Activated CD8-positive, alpha-beta T cell treated with anti-CD3 and anti-CD28 coated beads, Interleukin-2, amount 10 ng/mL, durations not matched to agents 7 days and 5 days (primary cell): ENCODE results near the gene ANKRD18B. TPM values are rescaled to one million over a fixed set of nuclear protein-coding genes. Genes with fewer than 3 reads are reported as not detected.
"Not testable (repeated sequence)": the region's sequence is repeated elsewhere in the genome, so short reads cannot be mapped to it uniquely, and the experiment has no call there.

Experiments used
- ATAC-seq: fragments of 150-1000 bp; cut with Tn5 transposase; one replicate; pipeline ENCODE4 v1.10.0; 2021; ENCODE audit warnings: moderate library complexity
- CTCF ChIA-PET: fragments of 350-600 bp; sonication (Branson Sonifier 250); formaldehyde crosslinking; loops from one replicate; lab custom pipeline; 2021; ENCODE audit warnings: antibody characterized with exemption; lab: Charles Lee
- POLR2A ChIA-PET: fragments of 350-600 bp; sonication (Branson Sonifier 250); formaldehyde crosslinking; loops from one replicate; lab custom pipeline; 2021; ENCODE audit warnings: antibody characterized with exemption; lab: Charles Lee
- DNase-seq: peaks from one replicate; pipeline ENCODE4 v3.0.0-alpha.2; 2020
- H3K27ac Mint-ChIP-seq: one replicate; pipeline ENCODE4 v1.8.0; 2021; ENCODE audit warnings: mild to moderate bottlenecking, mixed read lengths
- H3K27me3 Mint-ChIP-seq: one replicate; pipeline ENCODE4 v1.8.0; 2021; ENCODE audit warnings: low read depth, mixed read lengths
- H3K36me3 Mint-ChIP-seq: one replicate; pipeline ENCODE4 v1.8.0; 2021; ENCODE audit warnings: low read depth, mixed read lengths
- H3K4me1 Mint-ChIP-seq: one replicate; pipeline ENCODE4 v1.8.0; 2021; ENCODE audit warnings: low read depth, mixed read lengths
- H3K4me3 Mint-ChIP-seq: one replicate; pipeline ENCODE4 v1.8.0; 2021; ENCODE audit warnings: mild to moderate bottlenecking, mixed read lengths
- H3K9me3 Mint-ChIP-seq: one replicate; pipeline ENCODE4 v1.8.0; 2022; ENCODE audit warnings: mixed read lengths; ENCODE audit not compliant: insufficient read depth
- total RNA-seq, 2 experiments: library from RNA; stranded (reverse); gene quantifications; one replicate each; pipeline ENCODE4 v1.2.3, GENCODE V29; 2021

The ANKRD18B gene
- total RNA-seq, 2 experiments from 2014 or later, result not detected

DNA sequence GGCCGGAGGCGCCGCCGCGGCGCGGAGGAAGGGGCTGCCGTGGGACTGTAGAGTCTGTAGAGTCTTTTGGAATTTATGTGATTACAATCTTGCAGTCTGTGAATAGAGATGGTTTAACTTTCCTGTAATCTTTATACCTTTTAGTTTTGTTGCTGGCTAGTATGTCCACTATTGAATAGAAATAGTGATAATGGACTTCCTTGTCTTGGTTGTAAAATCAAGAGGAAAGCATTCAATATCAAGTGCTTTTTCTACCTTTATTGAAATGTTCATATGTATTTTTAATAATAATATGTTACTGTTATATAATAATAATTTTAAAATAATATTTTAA, 12.9 kb upstream of the ANKRD18B start:
- H3K27me3 Mint-ChIP-seq, H3K36me3 Mint-ChIP-seq, H3K9me3 Mint-ChIP-seq, H3K4me1 Mint-ChIP-seq, POLR2A ChIA-PET, ATAC-seq, DNase-seq: not testable (repeated sequence)
- Mint-ChIP-seq H3K4me3 (peak overlapping the region; percentile 90), H3K27ac (peak overlapping the region; percentile 89)
- CTCF ChIA-PET, result interaction anchor here (0.8 to 1.3 kb wide), 4 partner anchors 38 to 136 kb away, joined by 3 to 5 read pairs (median 4); partner anchors contain the start of gene NOL6

- H3K27ac Mint-ChIP-seq, CTCF ChIA-PET, H3K36me3 Mint-ChIP-seq, POLR2A ChIA-PET, ATAC-seq, H3K27me3 Mint-ChIP-seq, H3K9me3 Mint-ChIP-seq, H3K4me3 Mint-ChIP-seq, H3K4me1 Mint-ChIP-seq, DNase-seq: not testable (repeated sequence)
These were observed 11.5 kb upstream of the ANKRD18B start for GRCh38 chr9:33512535-33512934.

DNA sequence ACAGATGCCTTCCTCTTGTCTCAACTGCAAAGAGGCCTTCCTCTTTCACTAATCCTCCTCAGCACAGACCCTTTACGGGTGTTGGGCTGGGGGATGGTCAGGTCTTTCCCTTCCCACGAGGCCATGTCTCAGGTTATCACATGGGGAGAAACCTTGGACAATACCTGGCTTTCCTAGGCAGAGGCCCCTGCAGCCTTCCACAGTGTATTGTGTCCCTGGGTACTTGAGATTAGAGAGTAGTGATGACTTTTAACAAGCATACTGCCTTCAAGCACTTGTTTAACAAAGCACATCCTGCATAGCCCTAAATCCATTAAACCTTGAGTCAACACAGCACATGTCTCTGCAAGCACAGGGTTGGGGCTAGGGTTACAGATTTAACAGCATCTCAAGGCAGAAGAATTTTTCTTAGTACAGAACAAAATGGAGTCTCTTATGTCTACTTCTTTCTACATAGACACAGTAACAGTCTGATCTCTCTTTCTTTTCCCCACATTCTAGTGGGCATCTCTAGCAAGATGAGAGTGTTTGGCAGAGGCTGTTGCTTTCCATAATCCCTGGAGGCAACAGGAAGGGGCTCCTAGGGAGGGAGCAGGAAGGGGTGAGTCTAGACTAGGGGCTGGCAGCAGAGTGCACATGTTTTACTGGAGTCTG, 8.6 kb upstream of the ANKRD18B start:
- H3K9me3 Mint-ChIP-seq, DNase-seq, POLR2A ChIA-PET, H3K27me3 Mint-ChIP-seq, H3K4me1 Mint-ChIP-seq, ATAC-seq, H3K36me3 Mint-ChIP-seq, CTCF ChIA-PET, H3K4me3 Mint-ChIP-seq, H3K27ac Mint-ChIP-seq: not testable (repeated sequence)

DNA sequence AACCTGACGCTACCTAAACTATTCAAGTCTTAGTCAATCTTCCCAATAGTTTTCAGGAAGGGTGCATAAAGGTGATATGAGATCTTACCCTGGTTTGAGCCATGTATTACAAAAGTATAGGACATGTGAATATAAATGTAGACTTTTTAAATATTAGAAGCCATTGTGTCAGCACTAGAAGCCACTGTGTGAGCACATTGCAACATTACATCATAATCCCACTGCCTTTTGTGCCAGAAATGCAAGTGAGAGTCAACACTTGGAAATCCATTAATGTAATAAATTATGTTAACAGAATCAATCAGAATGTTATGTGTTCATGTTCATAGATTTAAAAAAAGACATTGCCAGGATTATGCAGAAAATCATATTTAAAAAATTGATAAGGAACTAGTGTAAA, 7.7 kb upstream of the ANKRD18B start:
- peaks cover 13% of the 10 kb centered on the region for H3K27me3 Mint-ChIP-seq
- H3K4me3 Mint-ChIP-seq, H3K4me1 Mint-ChIP-seq, H3K36me3 Mint-ChIP-seq, DNase-seq, ATAC-seq, H3K27ac Mint-ChIP-seq, CTCF ChIA-PET, POLR2A ChIA-PET, H3K9me3 Mint-ChIP-seq: not testable (repeated sequence)

DNA sequence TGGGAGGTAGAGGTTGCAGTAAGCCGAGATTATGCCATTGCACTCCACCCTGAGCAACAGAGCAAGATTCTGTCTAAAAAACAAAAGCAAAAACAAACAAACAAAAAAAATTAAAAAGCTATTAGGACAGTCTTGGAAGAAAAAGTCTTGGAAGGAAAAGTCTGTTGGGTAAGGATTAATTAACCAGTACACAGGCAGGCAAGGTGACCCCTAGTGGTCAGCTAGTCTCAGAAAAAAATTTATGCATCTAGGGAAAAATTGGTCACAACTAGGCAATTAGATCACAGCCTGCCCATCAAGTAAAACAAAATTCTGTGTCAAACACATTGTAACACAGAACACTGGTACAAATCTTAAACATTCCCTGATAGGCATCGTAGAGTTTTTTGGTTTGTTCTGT, 6.7 kb upstream of the ANKRD18B start:
- no peaks in the 10 kb centered on the region for H3K4me1 Mint-ChIP-seq
- H3K36me3 Mint-ChIP-seq, result no peaks in the 10 kb centered on the region
- H3K4me3 Mint-ChIP-seq, result no peak overlapping the region
- ChIA-PET POLR2A (no interaction called here), CTCF (interaction anchor here (1.0 to 1.3 kb wide), 4 partner anchors 9 to 113 kb away, joined by 3 to 6 read pairs (median 3); no protein-coding TSS in a partner anchor)
- peaks cover 20% of the 10 kb centered on the region for H3K27me3 Mint-ChIP-seq
- ATAC-seq, result no peak
- no peak overlapping the region for H3K27ac Mint-ChIP-seq
- no peak for DNase-seq
- H3K9me3 Mint-ChIP-seq, result no peaks in the 10 kb centered on the region

GRCh38 chr9:33517934-33518577, 6.0 kb upstream of the ANKRD18B start:
- CTCF ChIA-PET, result interaction anchor here (1.0 to 1.3 kb wide), 4 partner anchors 9 to 114 kb away, joined by 3 to 6 read pairs (median 3); no protein-coding TSS in a partner anchor
- H3K4me3 Mint-ChIP-seq, H3K27ac Mint-ChIP-seq, H3K9me3 Mint-ChIP-seq, POLR2A ChIA-PET, DNase-seq, H3K36me3 Mint-ChIP-seq, ATAC-seq, H3K4me1 Mint-ChIP-seq: not testable (repeated sequence)
- peaks cover 23% of the 10 kb centered on the region for H3K27me3 Mint-ChIP-seq

GRCh38 chr9:33521861-33522260, 2.2 kb upstream of the ANKRD18B start:
- ATAC-seq, DNase-seq, H3K9me3 Mint-ChIP-seq, H3K27ac Mint-ChIP-seq, POLR2A ChIA-PET, CTCF ChIA-PET, H3K4me3 Mint-ChIP-seq, H3K36me3 Mint-ChIP-seq: not testable (repeated sequence)
- peaks cover 42% of the 10 kb centered on the region for H3K27me3 Mint-ChIP-seq
- peaks cover 15% of the 10 kb centered on the region for H3K4me1 Mint-ChIP-seq

DNA sequence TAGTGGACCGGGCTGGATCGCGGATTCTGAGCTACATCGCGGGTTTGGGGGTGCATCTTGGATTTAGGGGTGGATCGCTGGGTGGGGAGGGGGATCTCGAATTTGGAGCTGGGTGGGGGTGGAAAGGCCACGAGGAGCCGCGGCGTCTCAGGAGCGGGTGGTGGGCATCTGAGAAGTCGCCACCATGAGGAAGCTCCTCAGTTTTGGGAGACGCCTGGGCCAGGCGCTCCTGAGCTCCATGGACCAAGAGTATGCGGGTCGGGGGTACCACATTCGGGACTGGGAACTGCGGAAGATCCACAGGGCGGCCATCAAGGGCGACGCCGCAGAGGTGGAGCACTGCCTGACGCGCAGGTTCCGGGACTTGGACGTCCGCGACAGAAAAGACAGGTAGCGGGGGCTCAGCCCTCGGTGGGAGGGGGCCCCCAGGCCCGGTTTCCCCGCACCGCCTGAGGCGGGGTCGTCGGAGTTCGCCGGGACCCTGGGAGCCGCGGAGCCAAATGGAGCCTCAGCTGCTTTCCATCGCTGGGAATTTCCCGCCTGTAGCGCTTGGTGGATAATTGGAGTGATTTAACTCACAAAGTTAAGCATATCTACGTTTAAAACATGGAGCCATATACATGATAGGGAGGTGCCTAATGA, 376 bp downstream of the ANKRD18B start:
- peaks cover 54% of the 10 kb centered on the region for H3K27me3 Mint-ChIP-seq
- peaks cover 15% of the 10 kb centered on the region for H3K4me1 Mint-ChIP-seq
- ChIA-PET POLR2A (interaction anchor here (1.0 kb wide), 1 partner anchor 51 kb away, joined by 3 read pairs; the partner anchor contains the start of gene NOL6), CTCF (interaction anchor here (1.0 to 1.2 kb wide), 2 partner anchors 11 to 51 kb away, joined by 3 read pairs; partner anchors contain the start of gene NOL6)
- DNase-seq (no peak), ATAC-seq (peak; percentile 51)
- H3K9me3 Mint-ChIP-seq, result no peaks in the 10 kb centered on the region
- H3K4me3 Mint-ChIP-seq, result peak overlapping the region; percentile 72
- no peak overlapping the region for H3K27ac Mint-ChIP-seq
- H3K36me3 Mint-ChIP-seq, result no peaks in the 10 kb centered on the region

- H3K4me3 Mint-ChIP-seq, CTCF ChIA-PET, POLR2A ChIA-PET, ATAC-seq, DNase-seq, H3K9me3 Mint-ChIP-seq, H3K27ac Mint-ChIP-seq, H3K36me3 Mint-ChIP-seq: not testable (repeated sequence)
- Mint-ChIP-seq H3K27me3 (peaks cover 48% of the 10 kb centered on the region), H3K4me1 (peaks cover 13% of the 10 kb centered on the region)
These were observed 4.0 kb downstream of the ANKRD18B start for GRCh38 chr9:33528069-33528468.

- POLR2A ChIA-PET, ATAC-seq, CTCF ChIA-PET, DNase-seq, H3K4me3 Mint-ChIP-seq, H3K36me3 Mint-ChIP-seq, H3K4me1 Mint-ChIP-seq, H3K9me3 Mint-ChIP-seq, H3K27ac Mint-ChIP-seq: not testable (repeated sequence)
- peaks cover 20% of the 10 kb centered on the region for H3K27me3 Mint-ChIP-seq
These were observed 9.9 kb downstream of the ANKRD18B start for GRCh38 chr9:33533958-33534357.

DNA sequence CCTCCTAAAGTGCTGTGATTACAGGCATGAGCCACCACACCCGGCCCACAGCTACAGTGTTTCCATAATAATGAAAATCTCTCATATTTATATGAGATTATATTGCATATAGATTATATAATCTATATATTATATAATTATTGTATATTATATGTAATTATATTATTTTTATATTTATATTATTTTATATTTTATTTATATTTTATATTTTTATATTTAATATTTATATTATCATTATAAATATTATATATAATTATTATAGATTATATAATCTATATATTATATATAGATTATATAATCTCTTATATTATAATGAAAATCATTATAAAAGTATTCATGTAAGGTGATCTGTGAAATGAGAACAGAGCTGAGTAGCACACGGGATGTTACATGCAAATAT, 11.5 kb downstream of the ANKRD18B start:
- POLR2A ChIA-PET, result no interaction called here
- H3K36me3 Mint-ChIP-seq, result no peaks in the 10 kb centered on the region
- H3K9me3 Mint-ChIP-seq, result no peaks in the 10 kb centered on the region
- no peak overlapping the region for H3K4me3 Mint-ChIP-seq
- H3K27ac Mint-ChIP-seq, result no peak overlapping the region
- peaks cover 10% of the 10 kb centered on the region for H3K27me3 Mint-ChIP-seq
- CTCF ChIA-PET, result interaction anchor here (0.9 kb wide), 1 partner anchor 12 kb away, joined by 3 read pairs; the partner anchor contains the start of gene ANKRD18B
- DNase-seq (no peak), ATAC-seq (no peak)
- H3K4me1 Mint-ChIP-seq, result no peaks in the 10 kb centered on the region

- H3K4me1 Mint-ChIP-seq, CTCF ChIA-PET, POLR2A ChIA-PET, DNase-seq, H3K9me3 Mint-ChIP-seq, H3K36me3 Mint-ChIP-seq, ATAC-seq, H3K27ac Mint-ChIP-seq, H3K4me3 Mint-ChIP-seq: not testable (repeated sequence)
- H3K27me3 Mint-ChIP-seq, result peaks cover 34% of the 10 kb centered on the region
These were observed 19.4 kb downstream of the ANKRD18B start for GRCh38 chr9:33543463-33543862.
